GM19372 (cell line): ENCODE data around the gene CASK.
"Not testable (repeated sequence)": the region's sequence is repeated elsewhere in the genome, so short reads cannot be mapped to it uniquely, and the experiment has no call there.

ENCODE experiments used
- ATAC-seq: cut with Tn5 transposase; IDR thresholded peaks from one replicate; pipeline ENCODE4 v1.9.1; 2021; ENCODE audit warnings: mild to moderate bottlenecking, low read depth, moderate library complexity; ENCODE audit not compliant: unreplicated experiment

The CASK gene

GRCh38 chrX:41705680-41706374, 217.5 kb downstream of the CASK start:
- ATAC-seq, result peak; percentile 84

GRCh38 chrX:41705042-41705441, 218.3 kb downstream of the CASK start:
- ATAC-seq, result no peak

GRCh38 chrX:41703574-41704029, 219.8 kb downstream of the CASK start:
- ATAC-seq, result no peak

GRCh38 chrX:41695426-41695825, 227.9 kb downstream of the CASK start:
- no peak for ATAC-seq

- ATAC-seq, result no peak
Observed at GRCh38 chrX:41693024-41693423, 230.3 kb downstream of the CASK start.

GRCh38 chrX:41692162-41692749, 231.1 kb downstream of the CASK start:
- ATAC-seq, result no peak

GRCh38 chrX:41689711-41690110, 233.6 kb downstream of the CASK start:
- no peak for ATAC-seq

GRCh38 chrX:41688835-41689234, 234.5 kb downstream of the CASK start, which contains the start of gene GPR34:
GPR34 (plus strand) TSS chrX:41688973; CDS start chrX:41695634, 6,661 bp downstream.
- ATAC-seq, result no peak

- no peak for ATAC-seq
Observed at GRCh38 chrX:41688156-41688555, 235.2 kb downstream of the CASK start.

- ATAC-seq, result no peak
Observed at GRCh38 chrX:41686788-41687187, 236.6 kb downstream of the CASK start.

GRCh38 chrX:41684940-41685339, 238.4 kb downstream of the CASK start:
- no peak for ATAC-seq

GRCh38 chrX:41684138-41684537, 239.2 kb downstream of the CASK start:
- ATAC-seq, result no peak

- ATAC-seq, result no peak
Observed at GRCh38 chrX:41677183-41678060, 245.9 kb downstream of the CASK start.

GRCh38 chrX:41676361-41676760, 247.0 kb downstream of the CASK start:
- ATAC-seq, result not testable (repeated sequence)

- ATAC-seq, result no peak
Observed at GRCh38 chrX:41672643-41673042, 250.7 kb downstream of the CASK start.

- no peak for ATAC-seq
Observed at GRCh38 chrX:41671082-41671481, 252.3 kb downstream of the CASK start.

GRCh38 chrX:41670112-41670511, 253.2 kb downstream of the CASK start:
- ATAC-seq, result no peak

- ATAC-seq, result no peak
Observed at GRCh38 chrX:41667631-41668030, 255.7 kb downstream of the CASK start.

- no peak for ATAC-seq
Observed at GRCh38 chrX:41666251-41666650, 257.1 kb downstream of the CASK start.

- no peak for ATAC-seq
Observed at GRCh38 chrX:41665686-41666085, 257.7 kb downstream of the CASK start.

- ATAC-seq, result no peak
Observed at GRCh38 chrX:41664908-41665307, 258.4 kb downstream of the CASK start.
